Fibroblast of mammary gland (primary cell): ENCODE measurements around the gene ARFGEF3.

Experiments used
- DNase-seq: peaks from one replicate; pipeline ENCODE4 v3.0.0-alpha.2; 2010; ENCODE audit warnings: low read depth
- H3K4me3 ChIP-seq: 2 replicates; pipeline ENCODE4 v1.5.1; 2011; ENCODE audit warnings: low read depth, mild to moderate bottlenecking, low read length, moderate library complexity; ENCODE audit not compliant: control insufficient read depth
- TF ChIP-seq, protein P1 (sequence below): conservative IDR thresholded peaks from 2 replicates; pipeline ENCODE4 v1.5.1; 2011; ENCODE audit warnings: low read depth, low read length, inconsistent platforms; ENCODE audit not compliant: control insufficient read depth, insufficient read depth

The ARFGEF3 gene

DNA sequence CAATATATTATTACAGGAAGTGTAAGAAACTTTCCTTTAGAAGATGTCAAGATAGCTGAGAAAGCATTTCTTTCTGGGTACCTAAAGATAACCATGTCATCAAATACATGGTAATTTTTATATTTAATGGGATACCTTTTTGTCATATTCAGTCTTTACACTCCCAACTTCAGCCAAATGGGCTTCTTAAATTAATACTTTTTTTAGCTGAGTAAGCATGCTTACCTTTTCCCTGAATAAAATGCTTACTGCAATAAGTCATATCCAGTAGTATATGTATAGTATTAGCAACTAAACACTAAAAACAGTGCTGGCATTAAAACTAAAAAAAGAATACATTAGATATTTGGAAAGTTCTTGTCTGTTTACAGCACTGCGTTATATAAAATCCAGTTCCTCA, 74.0 kb downstream of the ARFGEF3 start:
- TF ChIP-seq, protein P1, sequence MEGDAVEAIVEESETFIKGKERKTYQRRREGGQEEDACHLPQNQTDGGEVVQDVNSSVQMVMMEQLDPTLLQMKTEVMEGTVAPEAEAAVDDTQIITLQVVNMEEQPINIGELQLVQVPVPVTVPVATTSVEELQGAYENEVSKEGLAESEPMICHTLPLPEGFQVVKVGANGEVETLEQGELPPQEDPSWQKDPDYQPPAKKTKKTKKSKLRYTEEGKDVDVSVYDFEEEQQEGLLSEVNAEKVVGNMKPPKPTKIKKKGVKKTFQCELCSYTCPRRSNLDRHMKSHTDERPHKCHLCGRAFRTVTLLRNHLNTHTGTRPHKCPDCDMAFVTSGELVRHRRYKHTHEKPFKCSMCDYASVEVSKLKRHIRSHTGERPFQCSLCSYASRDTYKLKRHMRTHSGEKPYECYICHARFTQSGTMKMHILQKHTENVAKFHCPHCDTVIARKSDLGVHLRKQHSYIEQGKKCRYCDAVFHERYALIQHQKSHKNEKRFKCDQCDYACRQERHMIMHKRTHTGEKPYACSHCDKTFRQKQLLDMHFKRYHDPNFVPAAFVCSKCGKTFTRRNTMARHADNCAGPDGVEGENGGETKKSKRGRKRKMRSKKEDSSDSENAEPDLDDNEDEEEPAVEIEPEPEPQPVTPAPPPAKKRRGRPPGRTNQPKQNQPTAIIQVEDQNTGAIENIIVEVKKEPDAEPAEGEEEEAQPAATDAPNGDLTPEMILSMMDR, result no peak

GRCh38 chr6:138237463-138237862, 75.7 kb downstream of the ARFGEF3 start:
- no peak overlapping the region for H3K4me3 ChIP-seq
- no peak for DNase-seq
- TF ChIP-seq, protein P1, result no peak

More for the DNA sequence above, 74.0 kb downstream of the ARFGEF3 start:
- no peak overlapping the region for H3K4me3 ChIP-seq
- no peak for DNase-seq

GRCh38 chr6:138238368-138238767, 76.6 kb downstream of the ARFGEF3 start:
- TF ChIP-seq, protein P1, result no peak
- no peak for DNase-seq
- no peak overlapping the region for H3K4me3 ChIP-seq

DNA sequence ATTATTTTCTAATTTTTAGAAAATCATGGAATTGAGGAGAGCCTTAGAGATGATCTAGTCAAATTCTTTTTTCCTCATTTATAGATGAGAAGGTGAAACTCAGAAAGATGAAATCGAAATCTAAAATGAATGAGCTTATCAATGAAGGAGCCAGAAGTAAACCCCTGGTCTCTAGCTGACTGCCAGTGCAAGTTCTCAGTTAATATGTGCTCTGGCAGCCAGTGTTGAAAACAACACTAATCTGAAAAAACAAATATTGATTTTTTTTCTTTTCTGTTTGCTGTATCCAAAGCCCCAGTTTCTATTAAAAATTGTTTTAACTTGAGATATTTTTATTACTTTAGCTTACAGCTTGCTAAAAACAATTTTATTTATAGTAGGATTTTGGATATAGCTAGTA, 78.0 kb downstream of the ARFGEF3 start:
- H3K4me3 ChIP-seq, result no peak overlapping the region
- DNase-seq, result no peak
- TF ChIP-seq, protein P1, result no peak

- TF ChIP-seq, protein P1, result no peak
- H3K4me3 ChIP-seq, result no peak overlapping the region
- peak; percentile 44 for DNase-seq
Measured at GRCh38 chr6:138240476-138241245, 78.9 kb downstream of the ARFGEF3 start.

DNA sequence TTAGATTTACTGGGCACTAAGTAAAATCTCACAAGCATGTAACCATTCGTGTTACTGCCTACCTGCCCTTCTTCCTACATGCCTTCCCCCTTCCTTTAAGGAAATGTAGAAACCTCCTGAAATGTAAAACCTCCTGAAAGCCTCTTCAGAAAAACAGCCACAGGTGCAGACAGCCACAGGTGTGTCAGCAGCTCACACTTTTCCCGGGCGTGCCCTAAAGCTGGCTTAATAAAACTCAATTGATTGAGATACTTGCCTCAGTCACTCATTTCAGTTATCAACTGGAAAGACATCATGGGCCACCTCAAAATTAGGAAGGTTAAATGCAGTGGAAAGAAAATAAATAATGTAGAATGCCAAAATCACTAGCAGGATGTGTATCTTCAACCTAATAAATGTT, 79.6 kb downstream of the ARFGEF3 start:
- DNase-seq, result no peak
- no peak overlapping the region for H3K4me3 ChIP-seq
- TF ChIP-seq, protein P1, result no peak
